OCI-LY7 (cell line): ENCODE results near the gene EXOC4.
"Not testable (repeated sequence)": the region's sequence is repeated elsewhere in the genome, so short reads cannot be mapped to it uniquely, and the experiment has no call there.

ENCODE experiments used
- EZH2phosphoT487 ChIP-seq: fragments of 200-600 bp; sonication (generic); IDR thresholded peaks from 2 replicates; pipeline ENCODE4 v1.6.1; 2018; ENCODE audit warnings: low read depth, borderline replicate concordance, mild to moderate bottlenecking, mixed run types, antibody characterized with exemption, low read length, moderate library complexity, mixed read lengths
- TF ChIP-seq, protein P1 (sequence below): fragments of 200-600 bp; sonication (generic); conservative IDR thresholded peaks from 2 replicates; pipeline ENCODE4 v1.5.1; 2014; ENCODE audit warnings: mild to moderate bottlenecking, antibody characterized with exemption, low read length, moderate library complexity, mixed read lengths

DNA sequence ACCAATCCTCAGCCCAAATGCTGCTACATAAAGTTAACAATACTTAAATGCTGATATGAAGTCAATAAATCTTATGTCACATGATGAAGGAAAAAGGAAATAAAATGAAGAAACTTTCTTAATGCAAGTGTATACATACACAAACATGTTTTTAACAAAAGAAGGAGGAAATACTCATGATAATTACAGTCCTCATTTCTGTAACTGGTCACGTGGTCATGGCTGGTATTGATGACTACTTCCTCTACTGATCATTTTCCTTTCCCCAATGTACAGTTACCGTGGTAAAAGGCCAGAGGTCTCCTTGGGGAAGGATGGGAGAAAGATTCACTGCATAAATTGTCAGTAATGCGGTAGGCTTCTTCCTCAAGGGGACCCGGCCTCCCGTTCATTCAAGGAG is 390.8 kb downstream of the EXOC4 start:
- TF ChIP-seq, protein P1, sequence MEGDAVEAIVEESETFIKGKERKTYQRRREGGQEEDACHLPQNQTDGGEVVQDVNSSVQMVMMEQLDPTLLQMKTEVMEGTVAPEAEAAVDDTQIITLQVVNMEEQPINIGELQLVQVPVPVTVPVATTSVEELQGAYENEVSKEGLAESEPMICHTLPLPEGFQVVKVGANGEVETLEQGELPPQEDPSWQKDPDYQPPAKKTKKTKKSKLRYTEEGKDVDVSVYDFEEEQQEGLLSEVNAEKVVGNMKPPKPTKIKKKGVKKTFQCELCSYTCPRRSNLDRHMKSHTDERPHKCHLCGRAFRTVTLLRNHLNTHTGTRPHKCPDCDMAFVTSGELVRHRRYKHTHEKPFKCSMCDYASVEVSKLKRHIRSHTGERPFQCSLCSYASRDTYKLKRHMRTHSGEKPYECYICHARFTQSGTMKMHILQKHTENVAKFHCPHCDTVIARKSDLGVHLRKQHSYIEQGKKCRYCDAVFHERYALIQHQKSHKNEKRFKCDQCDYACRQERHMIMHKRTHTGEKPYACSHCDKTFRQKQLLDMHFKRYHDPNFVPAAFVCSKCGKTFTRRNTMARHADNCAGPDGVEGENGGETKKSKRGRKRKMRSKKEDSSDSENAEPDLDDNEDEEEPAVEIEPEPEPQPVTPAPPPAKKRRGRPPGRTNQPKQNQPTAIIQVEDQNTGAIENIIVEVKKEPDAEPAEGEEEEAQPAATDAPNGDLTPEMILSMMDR: not testable (repeated sequence)
- TF ChIP-seq EZH2phosphoT487: not testable (repeated sequence)
